ENCODE measurements around the gene NPPC.

GRCh38 chr2:231907765-231908164 lies 18.4 kb downstream of the NPPC start:
- TF ChIP-seq EZH2 (IDR thresholded peaks at IDR 0.05; ENCODE audit: borderline replicate concordance, low read length) (no peak), CTCF (IDR thresholded peaks at IDR 0.05; ENCODE audit: low read length) (no peak)

All from OCI-LY1 (cell line).